HepG2 (cell line): ENCODE results near the gene HIRA. TPM values are rescaled to one million over a fixed set of nuclear protein-coding genes. Genes with fewer than 3 reads are reported as not detected.

Experiments
- CBX1 ChIP-seq: IDR thresholded peaks from one replicate; pipeline ENCODE4 v1.6.1; 2016; ENCODE audit warnings: antibody characterized with exemption, low read depth
- GABPA ChIP-seq, 2 experiments: IDR thresholded peaks; 2 replicates each; pipeline ENCODE4 v1.6.1; 2011 to 2016; ENCODE audit warnings: low read depth in 2 of 2, low read length in 1 of 2, missing biosample characterization in 1 of 2, missing genetic modification characterization in 1 of 2
- HDAC1 ChIP-seq: sonication (generic); formaldehyde crosslinking; IDR thresholded peaks from 2 replicates; pipeline ENCODE4 v1.5.1; 2020; ENCODE audit warnings: mild to moderate bottlenecking, missing genetic modification reagents
- KLF16 ChIP-seq, 2 experiments: sonication (generic) in 1 of 2; formaldehyde crosslinking in 1 of 2; IDR thresholded peaks; 2 replicates each; pipeline versions ENCODE4 v1.6.1 to v1.8.0; 2016 to 2023; ENCODE audit warnings: missing genetic modification reagents in 2 of 2, missing compliant biosample characterization in 1 of 2
- MATR3 ChIP-seq: sonication (generic); formaldehyde crosslinking; IDR thresholded peaks from 2 replicates; pipeline ENCODE4 v1.4.0; 2020; ENCODE audit warnings: missing genetic modification reagents
- NR2F2 ChIP-seq: IDR thresholded peaks from 2 replicates; pipeline ENCODE4 v1.6.1; 2012; ENCODE audit warnings: low read depth, inconsistent platforms, borderline replicate concordance
- NR2F6 ChIP-seq, 2 experiments: IDR thresholded peaks; 2 replicates each; pipeline ENCODE4 v1.6.1; 2016; ENCODE audit warnings: antibody characterized with exemption in 1 of 2, mild to moderate bottlenecking in 1 of 2
- RAD21 ChIP-seq: fragments of 450-650 bp; formaldehyde crosslinking; IDR thresholded peaks from 2 replicates; pipeline ENCODE4 v1.5.0; 2020; ENCODE audit warnings: mild to moderate bottlenecking
- REPIN1 ChIP-seq: sonication (generic); formaldehyde crosslinking; IDR thresholded peaks from 2 replicates; pipeline ENCODE4 v1.8.0; 2022; ENCODE audit warnings: missing genetic modification reagents, low read depth, mild to moderate bottlenecking, borderline replicate concordance
- SYNCRIP ChIP-seq: fragments of 200-400 bp; formaldehyde crosslinking; IDR thresholded peaks from 2 replicates; pipeline ENCODE4 v1.6.1; 2018; ENCODE audit warnings: mild to moderate bottlenecking, low read depth, low read length; ENCODE audit not compliant: insufficient read depth
- ZFP37 ChIP-seq: sonication (generic); formaldehyde crosslinking; IDR thresholded peaks from 2 replicates; pipeline ENCODE4 v1.4.0; 2020; ENCODE audit warnings: missing genetic modification reagents, borderline replicate concordance
- ZMYM4 ChIP-seq: sonication (generic); formaldehyde crosslinking; IDR thresholded peaks from 2 replicates; pipeline ENCODE4 v1.8.1; 2023; ENCODE audit warnings: mild to moderate bottlenecking, missing genetic modification reagents
- ZNF337 ChIP-seq: sonication (generic); formaldehyde crosslinking; IDR thresholded peaks from 2 replicates; pipeline ENCODE4 v1.5.1; 2020; ENCODE audit warnings: missing genetic modification reagents, low read depth, mild to moderate bottlenecking, borderline replicate concordance
- ZNF484 ChIP-seq: sonication (generic); formaldehyde crosslinking; IDR thresholded peaks from 2 replicates; pipeline ENCODE4 v1.5.1; 2020; ENCODE audit warnings: mild to moderate bottlenecking, low read depth, missing genetic modification reagents, borderline replicate concordance
- ZNF530 ChIP-seq: sonication (generic); formaldehyde crosslinking; IDR thresholded peaks from 2 replicates; pipeline ENCODE4 v1.5.0; 2020; ENCODE audit warnings: low read depth, mild to moderate bottlenecking, missing genetic modification reagents
- ZNF619 ChIP-seq: sonication (generic); formaldehyde crosslinking; IDR thresholded peaks from 2 replicates; pipeline ENCODE4 v1.4.0; 2020; ENCODE audit warnings: mild to moderate bottlenecking, missing genetic modification reagents
- ZSCAN31 ChIP-seq: sonication (generic); formaldehyde crosslinking; IDR thresholded peaks from 2 replicates; pipeline ENCODE4 v1.5.0; 2020; ENCODE audit warnings: low read depth, mild to moderate bottlenecking, missing genetic modification reagents
- polyA plus RNA-seq, 8 experiments: library from polyadenylated mRNA; depleted of rRNA in 3 of 8; stranded (reverse) in 7 of 8; unstranded in 1 of 8; fragments of >200 nt; fragmentation: Illumina TruSeq in 4 of 8; extraction: Trizol in 4 of 8; gene quantifications; 2 replicates each; pipeline versions ENCODE4 v1.2.1 to v1.2.3, GENCODE V29; 2011 to 2016; ENCODE audit warnings: low read depth in 4 of 8, missing spikeins in 1 of 8, mixed read lengths in 1 of 8; ENCODE audit not compliant: insufficient read depth in 1 of 8
- total RNA-seq, 5 experiments: library from RNA; depleted of rRNA; stranded (reverse); fragments of >200 nt; fragmentation: Illumina TruSeq; extraction: Trizol; gene quantifications; 2 replicates each; pipeline ENCODE4 v1.2.3, GENCODE V29; 2016; ENCODE audit warnings: low read depth in 1 of 5
- TF ChIP-seq, protein P1 (sequence below): sonication (generic); formaldehyde crosslinking; IDR thresholded peaks from 2 replicates; pipeline ENCODE4 v1.8.0; 2022; ENCODE audit warnings: mild to moderate bottlenecking, missing genetic modification reagents
- TF ChIP-seq, protein P2 (sequence below): sonication (generic); formaldehyde crosslinking; conservative IDR thresholded peaks from 2 replicates; pipeline ENCODE4 v1.5.0; 2020; ENCODE audit warnings: missing genetic modification reagents
- TF ChIP-seq, protein P3 (sequence below): sonication (generic); formaldehyde crosslinking; IDR thresholded peaks from 2 replicates; pipeline ENCODE4 v1.5.1; 2020; ENCODE audit warnings: missing genetic modification reagents, mild to moderate bottlenecking, borderline replicate concordance
- TF ChIP-seq, protein P4 (sequence below): sonication (generic); formaldehyde crosslinking; IDR thresholded peaks from 2 replicates; pipeline ENCODE4 v1.8.0; 2022; ENCODE audit warnings: missing genetic modification reagents, mild to moderate bottlenecking, moderate library complexity, borderline replicate concordance

The HIRA gene
- total and polyA plus RNA-seq, 2 of the 13 experiments (the other 11 are each of a cell fraction or from before 2014, with no cell fraction given): 21.5 to 29.2 TPM

DNA sequence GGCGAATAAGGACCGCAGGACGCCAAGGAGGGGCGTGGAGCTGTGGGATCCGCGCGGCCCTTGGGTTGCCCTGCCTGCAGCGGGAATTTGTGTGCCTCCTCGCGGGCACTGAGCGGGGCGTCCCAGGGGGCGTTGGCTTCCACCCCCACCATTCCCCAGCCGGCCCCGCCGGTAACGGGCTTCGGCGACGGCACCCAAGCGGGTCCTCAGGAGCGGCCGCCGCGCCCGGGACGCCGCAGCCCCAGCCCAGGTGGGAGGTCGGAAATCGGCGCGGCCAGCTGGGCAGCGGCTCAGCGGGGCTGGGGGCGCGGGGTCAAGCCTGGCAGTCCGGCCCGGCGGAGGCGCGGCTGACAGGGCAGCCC, 140.3 kb downstream of the HIRA start (continued):
- TF ChIP-seq, protein P1, sequence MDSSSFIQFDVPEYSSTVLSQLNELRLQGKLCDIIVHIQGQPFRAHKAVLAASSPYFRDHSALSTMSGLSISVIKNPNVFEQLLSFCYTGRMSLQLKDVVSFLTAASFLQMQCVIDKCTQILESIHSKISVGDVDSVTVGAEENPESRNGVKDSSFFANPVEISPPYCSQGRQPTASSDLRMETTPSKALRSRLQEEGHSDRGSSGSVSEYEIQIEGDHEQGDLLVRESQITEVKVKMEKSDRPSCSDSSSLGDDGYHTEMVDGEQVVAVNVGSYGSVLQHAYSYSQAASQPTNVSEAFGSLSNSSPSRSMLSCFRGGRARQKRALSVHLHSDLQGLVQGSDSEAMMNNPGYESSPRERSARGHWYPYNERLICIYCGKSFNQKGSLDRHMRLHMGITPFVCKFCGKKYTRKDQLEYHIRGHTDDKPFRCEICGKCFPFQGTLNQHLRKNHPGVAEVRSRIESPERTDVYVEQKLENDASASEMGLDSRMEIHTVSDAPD: 0 out of 2 replicates have a peak, but pooled peaks have one; percentile 50
- no peak for TF ChIP-seq ZNF530
- peak; percentile 34; the same call in 1 of the 2 replicates for TF ChIP-seq NR2F2
- TF ChIP-seq, protein P2, sequence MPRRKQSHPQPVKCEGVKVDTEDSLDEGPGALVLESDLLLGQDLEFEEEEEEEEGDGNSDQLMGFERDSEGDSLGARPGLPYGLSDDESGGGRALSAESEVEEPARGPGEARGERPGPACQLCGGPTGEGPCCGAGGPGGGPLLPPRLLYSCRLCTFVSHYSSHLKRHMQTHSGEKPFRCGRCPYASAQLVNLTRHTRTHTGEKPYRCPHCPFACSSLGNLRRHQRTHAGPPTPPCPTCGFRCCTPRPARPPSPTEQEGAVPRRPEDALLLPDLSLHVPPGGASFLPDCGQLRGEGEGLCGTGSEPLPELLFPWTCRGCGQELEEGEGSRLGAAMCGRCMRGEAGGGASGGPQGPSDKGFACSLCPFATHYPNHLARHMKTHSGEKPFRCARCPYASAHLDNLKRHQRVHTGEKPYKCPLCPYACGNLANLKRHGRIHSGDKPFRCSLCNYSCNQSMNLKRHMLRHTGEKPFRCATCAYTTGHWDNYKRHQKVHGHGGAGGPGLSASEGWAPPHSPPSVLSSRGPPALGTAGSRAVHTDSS (CRISPR knock-in tag): no peak
- TF ChIP-seq ZSCAN31: no peak
- TF ChIP-seq GABPA (IDR thresholded peaks at IDR 0.05; ENCODE audit: low read depth, low read length): no peak
- TF ChIP-seq GABPA (CRISPR knock-in tag; IDR thresholded peaks at IDR 0.05; ENCODE audit: low read depth): no peak
- TF ChIP-seq ZNF619 (CRISPR knock-in tag): 0 out of 2 replicates have a peak, but pooled peaks have one; percentile 54
- no peak for TF ChIP-seq NR2F6 (IDR thresholded peaks at IDR 0.05)
- TF ChIP-seq NR2F6 (CRISPR knock-in tag; IDR thresholded peaks at IDR 0.05): no peak
- no peak for TF ChIP-seq SYNCRIP
- TF ChIP-seq REPIN1 (CRISPR knock-in tag): 0 out of 2 replicates have a peak, but pooled peaks have one; percentile 41
- no peak for TF ChIP-seq RAD21
- no peak for TF ChIP-seq MATR3
- TF ChIP-seq ZMYM4 (CRISPR knock-in tag): no peak
- peak; percentile 62; the same call in 1 of the 2 replicates for TF ChIP-seq HDAC1 (CRISPR knock-in tag)
- no peak for TF ChIP-seq ZNF484
- TF ChIP-seq ZNF337: no peak
- TF ChIP-seq, protein P3, sequence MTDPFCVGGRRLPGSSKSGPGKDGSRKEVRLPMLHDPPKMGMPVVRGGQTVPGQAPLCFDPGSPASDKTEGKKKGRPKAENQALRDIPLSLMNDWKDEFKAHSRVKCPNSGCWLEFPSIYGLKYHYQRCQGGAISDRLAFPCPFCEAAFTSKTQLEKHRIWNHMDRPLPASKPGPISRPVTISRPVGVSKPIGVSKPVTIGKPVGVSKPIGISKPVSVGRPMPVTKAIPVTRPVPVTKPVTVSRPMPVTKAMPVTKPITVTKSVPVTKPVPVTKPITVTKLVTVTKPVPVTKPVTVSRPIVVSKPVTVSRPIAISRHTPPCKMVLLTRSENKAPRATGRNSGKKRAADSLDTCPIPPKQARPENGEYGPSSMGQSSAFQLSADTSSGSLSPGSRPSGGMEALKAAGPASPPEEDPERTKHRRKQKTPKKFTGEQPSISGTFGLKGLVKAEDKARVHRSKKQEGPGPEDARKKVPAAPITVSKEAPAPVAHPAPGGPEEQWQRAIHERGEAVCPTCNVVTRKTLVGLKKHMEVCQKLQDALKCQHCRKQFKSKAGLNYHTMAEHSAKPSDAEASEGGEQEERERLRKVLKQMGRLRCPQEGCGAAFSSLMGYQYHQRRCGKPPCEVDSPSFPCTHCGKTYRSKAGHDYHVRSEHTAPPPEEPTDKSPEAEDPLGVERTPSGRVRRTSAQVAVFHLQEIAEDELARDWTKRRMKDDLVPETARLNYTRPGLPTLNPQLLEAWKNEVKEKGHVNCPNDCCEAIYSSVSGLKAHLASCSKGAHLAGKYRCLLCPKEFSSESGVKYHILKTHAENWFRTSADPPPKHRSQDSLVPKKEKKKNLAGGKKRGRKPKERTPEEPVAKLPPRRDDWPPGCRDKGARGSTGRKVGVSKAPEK (CRISPR knock-in tag): no peak
- TF ChIP-seq, protein P4, sequence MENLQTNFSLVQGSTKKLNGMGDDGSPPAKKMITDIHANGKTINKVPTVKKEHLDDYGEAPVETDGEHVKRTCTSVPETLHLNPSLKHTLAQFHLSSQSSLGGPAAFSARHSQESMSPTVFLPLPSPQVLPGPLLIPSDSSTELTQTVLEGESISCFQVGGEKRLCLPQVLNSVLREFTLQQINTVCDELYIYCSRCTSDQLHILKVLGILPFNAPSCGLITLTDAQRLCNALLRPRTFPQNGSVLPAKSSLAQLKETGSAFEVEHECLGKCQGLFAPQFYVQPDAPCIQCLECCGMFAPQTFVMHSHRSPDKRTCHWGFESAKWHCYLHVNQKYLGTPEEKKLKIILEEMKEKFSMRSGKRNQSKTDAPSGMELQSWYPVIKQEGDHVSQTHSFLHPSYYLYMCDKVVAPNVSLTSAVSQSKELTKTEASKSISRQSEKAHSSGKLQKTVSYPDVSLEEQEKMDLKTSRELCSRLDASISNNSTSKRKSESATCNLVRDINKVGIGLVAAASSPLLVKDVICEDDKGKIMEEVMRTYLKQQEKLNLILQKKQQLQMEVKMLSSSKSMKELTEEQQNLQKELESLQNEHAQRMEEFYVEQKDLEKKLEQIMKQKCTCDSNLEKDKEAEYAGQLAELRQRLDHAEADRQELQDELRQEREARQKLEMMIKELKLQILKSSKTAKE (CRISPR knock-in tag): no peak
- TF ChIP-seq KLF16 (CRISPR knock-in tag; IDR thresholded peaks at IDR 0.05): peak in 1 of 2 experiments; percentile 35; a peak in 1 of 4 replicates
- TF ChIP-seq CBX1: no peak
- no peak for TF ChIP-seq ZFP37 (CRISPR knock-in tag)
